ENCODE results near the gene TCF3.

TCF3 gene

DNA sequence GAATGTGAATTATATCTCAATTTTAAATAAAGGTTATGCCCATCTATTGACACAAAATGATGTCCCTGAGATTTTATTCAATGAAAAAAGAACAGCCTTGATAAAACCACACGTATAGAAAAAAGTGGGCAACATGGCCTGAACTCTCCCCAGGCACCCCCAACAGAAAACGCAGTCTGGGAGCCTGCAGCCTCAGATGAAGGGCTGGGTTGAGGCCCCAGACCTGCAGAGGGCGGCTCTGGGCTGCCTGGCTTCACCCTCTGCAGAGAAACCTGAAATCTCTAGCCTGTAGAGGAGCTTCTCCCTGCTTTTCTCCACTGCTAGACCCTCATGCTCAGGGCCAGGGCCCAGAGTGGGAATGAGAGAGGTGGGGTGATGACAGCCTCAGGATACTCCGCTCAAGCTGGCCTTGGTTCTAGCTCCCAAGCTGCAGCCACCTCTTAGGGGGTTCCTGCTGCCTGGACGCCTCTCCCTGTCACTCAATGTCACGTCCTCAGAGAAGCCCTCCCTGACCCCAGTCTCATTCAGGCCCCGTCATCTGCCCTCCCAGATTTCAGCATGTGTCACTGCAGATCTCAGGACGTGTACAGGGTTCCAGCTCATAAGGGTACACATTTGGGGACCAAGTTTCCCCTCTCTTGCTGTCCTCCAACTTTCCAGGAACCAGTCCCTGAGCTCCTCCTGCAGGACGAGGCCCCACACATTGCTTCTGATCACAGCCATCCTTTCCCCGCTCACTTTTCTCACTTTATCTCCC, 61.6 kb downstream of the TCF3 start:
- peak overlapping the region; percentile 94 for H3K56ac ChIP-seq (ENCODE audit: low read length)
- H2AK5ac ChIP-seq (ENCODE audit: low read length), result peak overlapping the region; percentile 87
- H3K27me3 ChIP-seq (ENCODE audit: insufficient read depth, low read length, poor library complexity), result no peaks in the 10 kb centered on the region
- peaks cover 5% of the 10 kb centered on the region for H3K4me1 ChIP-seq (ENCODE audit: control insufficient read depth, low read depth, low read length)
- H2BK15ac ChIP-seq (replicated peaks; ENCODE audit: low read depth), result no peak overlapping the region
- peak overlapping the region; percentile 94 for H3K4me2 ChIP-seq (ENCODE audit: low read length)
- H3K36me3 ChIP-seq (ENCODE audit: control insufficient read depth, insufficient read depth, low read length), result no peaks in the 10 kb centered on the region
- H3K18ac ChIP-seq (ENCODE audit: low read length), result no peak overlapping the region
- H3K23ac ChIP-seq (ENCODE audit: low read length), result peak overlapping the region; percentile 73
- peak overlapping the region; percentile 83 for H3K9ac ChIP-seq (ENCODE audit: low read length)
- DNase-seq, result peak; percentile 61
- no peak overlapping the region for H3K27ac ChIP-seq (ENCODE audit: low read depth, low read length)
- H2BK5ac ChIP-seq (ENCODE audit: low read length), result no peak overlapping the region
- no peak overlapping the region for H4K5ac ChIP-seq (ENCODE audit: low read length)
- H2BK120ac ChIP-seq (ENCODE audit: low read depth, low read length), result no peak overlapping the region
- peak overlapping the region; percentile 48 for H3K4me3 ChIP-seq (ENCODE audit: low read length)
- no CpG with 5 or more reads among the region's 10 CpGs for WGBS (ENCODE audit: extremely low coverage, insufficient coverage, low lambda C conversion rate)
- peaks cover 38% of the 10 kb centered on the region for H3K79me2 ChIP-seq (ENCODE audit: control insufficient read depth, insufficient read depth, low read length)
- no peak overlapping the region for H4K8ac ChIP-seq (ENCODE audit: low read depth, low read length)
- peak overlapping the region; percentile 97 for H3K4ac ChIP-seq (ENCODE audit: low read depth, low read length)
- H3K79me1 ChIP-seq (ENCODE audit: low read length), result peaks cover 18% of the 10 kb centered on the region

GRCh38 chr19:1587872-1588271, 64.5 kb downstream of the TCF3 start:
- H3K79me2 ChIP-seq (ENCODE audit: control insufficient read depth, insufficient read depth, low read length), result peaks cover 38% of the 10 kb centered on the region
- no peak overlapping the region for H2BK15ac ChIP-seq (replicated peaks; ENCODE audit: low read depth)
- H3K4me1 ChIP-seq (ENCODE audit: control insufficient read depth, low read depth, low read length), result peaks cover 5% of the 10 kb centered on the region
- H3K27me3 ChIP-seq (ENCODE audit: insufficient read depth, low read length, poor library complexity), result no peaks in the 10 kb centered on the region
- H2BK5ac ChIP-seq (ENCODE audit: low read length), result no peak overlapping the region
- no CpG with 5 or more reads among the region's 9 CpGs for WGBS (ENCODE audit: extremely low coverage, insufficient coverage, low lambda C conversion rate)
- H3K23ac ChIP-seq (ENCODE audit: low read length), result no peak overlapping the region
- H3K56ac ChIP-seq (ENCODE audit: low read length), result no peak overlapping the region
- no peak overlapping the region for H2BK120ac ChIP-seq (ENCODE audit: low read depth, low read length)
- H3K9ac ChIP-seq (ENCODE audit: low read length), result no peak overlapping the region
- no peak overlapping the region for H4K8ac ChIP-seq (ENCODE audit: low read depth, low read length)
- DNase-seq, result no peak
- peaks cover 19% of the 10 kb centered on the region for H3K79me1 ChIP-seq (ENCODE audit: low read length)
- no peak overlapping the region for H3K4me3 ChIP-seq (ENCODE audit: low read length)
- no peak overlapping the region for H3K27ac ChIP-seq (ENCODE audit: low read depth, low read length)
- H3K4ac ChIP-seq (ENCODE audit: low read depth, low read length), result no peak overlapping the region
- no peak overlapping the region for H3K18ac ChIP-seq (ENCODE audit: low read length)
- H3K36me3 ChIP-seq (ENCODE audit: control insufficient read depth, insufficient read depth, low read length), result no peaks in the 10 kb centered on the region
- no peak overlapping the region for H4K5ac ChIP-seq (ENCODE audit: low read length)
- no peak overlapping the region for H2AK5ac ChIP-seq (ENCODE audit: low read length)
- H3K4me2 ChIP-seq (ENCODE audit: low read length), result no peak overlapping the region

DNA sequence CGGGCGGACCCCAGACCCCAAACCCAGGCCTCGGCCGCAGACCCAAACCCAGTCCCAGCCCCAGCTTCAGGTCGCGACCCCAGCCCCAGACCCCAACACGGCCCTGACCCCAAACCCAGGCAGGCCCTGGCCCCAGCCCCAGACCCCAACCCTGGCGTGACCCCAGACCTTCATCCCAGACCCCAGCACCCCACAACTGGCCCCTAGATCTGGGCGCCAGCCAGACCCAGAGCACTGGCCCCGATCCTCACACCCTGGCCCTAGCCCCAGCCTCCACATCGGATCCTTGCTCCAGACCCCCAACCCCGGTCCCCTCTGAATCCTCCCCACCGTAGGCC, 67.2 kb downstream of the TCF3 start:
- Histone ChIP-seq H3K79me2 (ENCODE audit: control insufficient read depth, insufficient read depth, low read length) (peaks cover 21% of the 10 kb centered on the region), H2BK15ac (replicated peaks; ENCODE audit: low read depth) (no peak overlapping the region)
- no CpG with 5 or more reads among the region's 13 CpGs for WGBS (ENCODE audit: extremely low coverage, insufficient coverage, low lambda C conversion rate)

DNA sequence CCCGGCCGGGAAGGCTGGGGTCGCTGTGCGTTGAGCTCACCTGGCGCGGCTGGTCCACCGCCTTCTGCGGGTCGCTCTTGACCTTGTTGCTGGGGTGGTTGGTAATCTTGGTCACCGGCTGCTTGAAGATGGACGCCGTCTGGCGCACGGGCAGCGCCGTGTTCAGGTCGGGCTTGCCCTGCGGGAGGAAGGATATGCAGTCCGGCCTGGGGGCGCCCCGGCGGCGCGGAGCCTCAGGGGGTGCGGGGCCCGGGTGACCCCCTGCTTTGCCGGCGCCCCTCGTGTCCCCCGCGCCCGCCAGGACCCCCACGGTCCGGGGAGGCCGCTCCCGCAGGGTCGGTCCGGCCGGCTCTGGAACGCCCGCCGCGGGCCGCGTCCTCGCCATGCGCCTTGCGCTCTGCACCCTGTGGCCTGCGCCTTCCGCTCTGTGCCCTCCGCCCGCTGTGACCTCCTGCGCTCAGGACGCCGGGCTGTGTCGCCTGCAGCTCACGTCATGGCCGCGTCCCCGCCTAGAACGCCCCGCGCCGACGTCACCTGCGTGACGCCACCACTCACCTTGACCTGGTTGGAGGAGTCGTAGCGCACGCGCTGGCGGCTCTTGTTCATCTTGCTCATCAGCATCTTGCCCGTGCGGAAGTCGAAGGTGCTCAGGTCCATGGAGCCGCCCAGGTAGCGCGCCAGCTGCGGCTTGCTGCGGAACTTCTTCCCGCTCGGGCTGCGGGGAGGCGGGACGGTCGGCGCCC, 67.7 kb downstream of the TCF3 start:
- WGBS (ENCODE audit: extremely low coverage, insufficient coverage, low lambda C conversion rate), result no CpG with 5 or more reads among the region's 87 CpGs
- Histone ChIP-seq H4K8ac (ENCODE audit: low read depth, low read length) (no peak overlapping the region), H3K4me3 (ENCODE audit: low read length) (no peak overlapping the region), H2AK5ac (ENCODE audit: low read length) (no peak overlapping the region), H3K36me3 (ENCODE audit: control insufficient read depth, insufficient read depth, low read length) (peaks cover 5% of the 10 kb centered on the region), H3K27ac (ENCODE audit: low read depth, low read length) (no peak overlapping the region), H3K4ac (ENCODE audit: low read depth, low read length) (no peak overlapping the region), H3K4me2 (ENCODE audit: low read length) (no peak overlapping the region), H4K5ac (ENCODE audit: low read length) (no peak overlapping the region), H3K23ac (ENCODE audit: low read length) (no peak overlapping the region), H2BK15ac (replicated peaks; ENCODE audit: low read depth) (no peak overlapping the region), H3K79me2 (ENCODE audit: control insufficient read depth, insufficient read depth, low read length) (peaks cover 17% of the 10 kb centered on the region), H3K18ac (ENCODE audit: low read length) (no peak overlapping the region), H3K4me1 (ENCODE audit: control insufficient read depth, low read depth, low read length) (no peaks in the 10 kb centered on the region), H3K79me1 (ENCODE audit: low read length) (peaks cover 12% of the 10 kb centered on the region), H3K27me3 (ENCODE audit: insufficient read depth, low read length, poor library complexity) (no peaks in the 10 kb centered on the region), H3K9ac (ENCODE audit: low read length) (peak overlapping the region; percentile 51), H2BK120ac (ENCODE audit: low read depth, low read length) (no peak overlapping the region), H2BK5ac (ENCODE audit: low read length) (no peak overlapping the region), H3K56ac (ENCODE audit: low read length) (peak overlapping the region; percentile 42)
- DNase-seq, result peak; percentile 70

More for the DNA sequence above, 67.2 kb downstream of the TCF3 start:
- Histone ChIP-seq H4K5ac (ENCODE audit: low read length) (no peak overlapping the region), H3K18ac (ENCODE audit: low read length) (no peak overlapping the region), H3K79me1 (ENCODE audit: low read length) (peaks cover 12% of the 10 kb centered on the region), H3K9ac (ENCODE audit: low read length) (no peak overlapping the region), H3K27me3 (ENCODE audit: insufficient read depth, low read length, poor library complexity) (no peaks in the 10 kb centered on the region), H3K4ac (ENCODE audit: low read depth, low read length) (no peak overlapping the region), H2BK120ac (ENCODE audit: low read depth, low read length) (no peak overlapping the region), H3K23ac (ENCODE audit: low read length) (no peak overlapping the region), H2BK5ac (ENCODE audit: low read length) (no peak overlapping the region), H3K56ac (ENCODE audit: low read length) (peak overlapping the region; percentile 42), H3K4me1 (ENCODE audit: control insufficient read depth, low read depth, low read length) (no peaks in the 10 kb centered on the region), H2AK5ac (ENCODE audit: low read length) (no peak overlapping the region), H3K36me3 (ENCODE audit: control insufficient read depth, insufficient read depth, low read length) (peaks cover 5% of the 10 kb centered on the region), H3K27ac (ENCODE audit: low read depth, low read length) (no peak overlapping the region), H3K4me3 (ENCODE audit: low read length) (no peak overlapping the region), H3K4me2 (ENCODE audit: low read length) (no peak overlapping the region), H4K8ac (ENCODE audit: low read depth, low read length) (no peak overlapping the region)
- DNase-seq, result no peak

DNA sequence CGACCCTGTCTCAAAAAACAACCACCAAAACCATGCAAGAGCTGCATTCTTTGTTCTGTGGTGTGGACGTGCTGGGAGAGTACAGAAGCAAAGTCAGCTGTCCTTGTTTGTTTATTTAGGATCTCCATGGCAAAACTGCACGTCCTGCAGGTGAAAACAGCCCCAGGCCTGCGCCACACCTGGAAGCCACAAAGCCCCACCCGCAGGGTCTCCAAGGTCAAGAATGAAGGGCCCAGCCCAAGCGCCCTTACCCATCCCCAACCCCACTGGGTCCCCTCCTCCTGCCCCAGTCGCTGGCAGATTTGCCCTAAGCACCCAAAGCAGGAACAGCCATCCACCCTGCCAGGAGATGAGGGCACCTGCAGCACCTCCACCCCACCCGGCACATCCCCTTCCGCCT, 70.2 kb downstream of the TCF3 start:
- Histone ChIP-seq H3K18ac (ENCODE audit: low read length) (no peak overlapping the region), H3K4me3 (ENCODE audit: low read length) (no peak overlapping the region), H3K36me3 (ENCODE audit: control insufficient read depth, insufficient read depth, low read length) (peaks cover 7% of the 10 kb centered on the region), H3K56ac (ENCODE audit: low read length) (no peak overlapping the region), H3K23ac (ENCODE audit: low read length) (no peak overlapping the region), H3K4ac (ENCODE audit: low read depth, low read length) (no peak overlapping the region), H3K9ac (ENCODE audit: low read length) (no peak overlapping the region), H4K8ac (ENCODE audit: low read depth, low read length) (no peak overlapping the region), H3K27me3 (ENCODE audit: insufficient read depth, low read length, poor library complexity) (no peaks in the 10 kb centered on the region), H4K5ac (ENCODE audit: low read length) (no peak overlapping the region), H3K27ac (ENCODE audit: low read depth, low read length) (no peak overlapping the region), H2BK120ac (ENCODE audit: low read depth, low read length) (no peak overlapping the region), H2BK15ac (replicated peaks; ENCODE audit: low read depth) (no peak overlapping the region), H3K79me1 (ENCODE audit: low read length) (peaks cover 5% of the 10 kb centered on the region), H3K4me2 (ENCODE audit: low read length) (no peak overlapping the region), H2AK5ac (ENCODE audit: low read length) (no peak overlapping the region), H3K4me1 (ENCODE audit: control insufficient read depth, low read depth, low read length) (no peaks in the 10 kb centered on the region), H3K79me2 (ENCODE audit: control insufficient read depth, insufficient read depth, low read length) (peaks cover 5% of the 10 kb centered on the region), H2BK5ac (ENCODE audit: low read length) (no peak overlapping the region)
- no peak for DNase-seq
- WGBS (ENCODE audit: extremely low coverage, insufficient coverage, low lambda C conversion rate), result no CpG with 5 or more reads among the region's 9 CpGs
